Measurements from ENCODE around the gene SLC4A3.

The SLC4A3 gene, protein sequence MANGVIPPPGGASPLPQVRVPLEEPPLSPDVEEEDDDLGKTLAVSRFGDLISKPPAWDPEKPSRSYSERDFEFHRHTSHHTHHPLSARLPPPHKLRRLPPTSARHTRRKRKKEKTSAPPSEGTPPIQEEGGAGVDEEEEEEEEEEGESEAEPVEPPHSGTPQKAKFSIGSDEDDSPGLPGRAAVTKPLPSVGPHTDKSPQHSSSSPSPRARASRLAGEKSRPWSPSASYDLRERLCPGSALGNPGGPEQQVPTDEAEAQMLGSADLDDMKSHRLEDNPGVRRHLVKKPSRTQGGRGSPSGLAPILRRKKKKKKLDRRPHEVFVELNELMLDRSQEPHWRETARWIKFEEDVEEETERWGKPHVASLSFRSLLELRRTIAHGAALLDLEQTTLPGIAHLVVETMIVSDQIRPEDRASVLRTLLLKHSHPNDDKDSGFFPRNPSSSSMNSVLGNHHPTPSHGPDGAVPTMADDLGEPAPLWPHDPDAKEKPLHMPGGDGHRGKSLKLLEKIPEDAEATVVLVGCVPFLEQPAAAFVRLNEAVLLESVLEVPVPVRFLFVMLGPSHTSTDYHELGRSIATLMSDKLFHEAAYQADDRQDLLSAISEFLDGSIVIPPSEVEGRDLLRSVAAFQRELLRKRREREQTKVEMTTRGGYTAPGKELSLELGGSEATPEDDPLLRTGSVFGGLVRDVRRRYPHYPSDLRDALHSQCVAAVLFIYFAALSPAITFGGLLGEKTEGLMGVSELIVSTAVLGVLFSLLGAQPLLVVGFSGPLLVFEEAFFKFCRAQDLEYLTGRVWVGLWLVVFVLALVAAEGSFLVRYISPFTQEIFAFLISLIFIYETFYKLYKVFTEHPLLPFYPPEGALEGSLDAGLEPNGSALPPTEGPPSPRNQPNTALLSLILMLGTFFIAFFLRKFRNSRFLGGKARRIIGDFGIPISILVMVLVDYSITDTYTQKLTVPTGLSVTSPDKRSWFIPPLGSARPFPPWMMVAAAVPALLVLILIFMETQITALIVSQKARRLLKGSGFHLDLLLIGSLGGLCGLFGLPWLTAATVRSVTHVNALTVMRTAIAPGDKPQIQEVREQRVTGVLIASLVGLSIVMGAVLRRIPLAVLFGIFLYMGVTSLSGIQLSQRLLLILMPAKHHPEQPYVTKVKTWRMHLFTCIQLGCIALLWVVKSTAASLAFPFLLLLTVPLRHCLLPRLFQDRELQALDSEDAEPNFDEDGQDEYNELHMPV

DNA sequence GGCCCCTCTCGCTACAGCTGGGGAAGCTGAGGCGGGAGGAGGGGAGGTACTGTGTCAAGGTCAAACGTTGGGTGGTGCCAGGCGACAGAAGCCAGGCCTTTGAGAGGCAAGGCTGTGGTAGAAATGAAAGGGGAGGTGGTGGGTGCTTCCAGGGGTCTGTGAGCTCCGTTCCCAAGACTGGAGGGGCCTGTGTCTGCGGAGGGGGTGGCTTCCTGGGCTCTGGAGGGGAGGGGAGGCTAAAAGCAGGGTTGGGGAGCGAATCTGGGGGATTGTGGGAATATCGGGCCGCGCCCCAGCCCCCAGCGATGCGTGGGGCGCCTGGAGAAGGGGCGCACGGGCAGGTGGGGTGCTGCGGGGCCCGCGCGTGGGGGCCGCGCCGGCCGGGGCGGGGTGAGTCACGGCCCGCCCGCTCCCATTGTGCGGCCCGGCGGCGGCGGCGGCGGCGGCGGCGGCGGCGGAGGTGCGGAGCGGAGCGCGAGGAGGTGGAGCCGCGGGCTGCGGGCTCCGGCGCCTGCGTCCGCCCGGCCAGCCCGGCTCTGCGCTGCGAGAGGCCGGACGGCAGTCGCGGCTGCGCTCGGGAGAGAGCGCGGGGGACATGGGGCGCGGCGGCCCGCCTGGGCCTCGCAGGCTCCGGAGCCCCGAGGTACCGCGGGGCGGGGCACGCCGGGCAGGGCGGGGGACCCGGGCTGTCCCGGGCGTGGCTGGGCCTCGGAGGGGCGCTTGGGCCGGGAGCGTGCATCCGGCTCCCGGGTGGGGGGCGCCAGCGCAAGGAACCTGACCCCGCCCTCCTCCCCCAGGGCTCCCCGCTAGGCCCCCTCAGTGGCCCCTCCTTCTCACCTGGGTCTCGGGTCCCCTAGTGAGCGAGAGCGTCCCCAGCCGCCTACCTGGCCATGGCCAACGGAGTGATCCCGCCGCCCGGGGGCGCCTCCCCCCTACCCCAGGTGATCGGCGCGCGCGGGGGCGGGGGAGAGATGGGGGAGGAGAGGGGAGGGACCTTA, at the start of gene SLC4A3:
Gene SLC4A3, plus strand, starts transcription at position 528 of the 998 bp plus-strand sequence. Its CDS starts 363 bp downstream, at position 891.
- no peak for TF ChIP-seq GATA2 (IDR thresholded peaks at IDR 0.05; ENCODE audit: low read depth, low read length)
- no peak for TF ChIP-seq GATA3 (IDR thresholded peaks at IDR 0.05; ENCODE audit: low read depth, low read length)

DNA sequence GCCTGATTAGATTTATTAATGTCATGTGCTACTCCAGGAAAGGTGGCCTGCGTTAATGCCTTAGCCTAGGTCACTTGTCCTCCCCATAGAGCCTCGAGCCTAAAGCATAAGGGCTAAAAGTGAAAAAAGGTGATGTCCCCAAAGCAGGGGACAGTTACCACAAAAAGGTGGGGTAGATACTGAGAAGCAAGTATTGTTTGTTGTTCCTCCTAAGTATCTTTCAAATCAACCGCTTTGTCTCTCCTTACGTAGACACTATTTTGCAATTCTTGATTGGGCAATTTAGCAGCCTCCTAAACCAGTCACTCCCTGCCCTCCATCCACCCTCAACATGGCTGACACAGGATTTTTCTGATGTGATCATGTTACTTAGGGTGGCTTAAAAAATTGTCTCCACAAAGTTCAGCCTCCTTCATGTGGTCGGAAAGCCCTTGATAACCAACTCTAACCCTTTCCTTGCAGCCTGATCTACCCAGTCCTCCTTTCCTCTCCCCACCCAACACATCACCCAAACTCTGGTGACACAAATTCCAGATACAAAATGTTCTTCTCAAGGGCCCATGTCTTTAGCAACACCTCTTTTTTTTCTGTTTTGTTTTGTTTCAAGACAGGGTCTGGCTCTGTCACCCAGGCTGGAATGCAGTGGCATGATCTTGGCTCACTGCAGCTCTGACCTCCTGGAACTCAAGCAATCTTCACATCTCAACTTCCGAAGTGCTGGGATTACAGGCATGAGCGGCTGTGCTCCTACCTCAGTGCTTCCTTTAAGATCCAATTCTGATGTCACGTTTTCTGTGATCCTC, 48.4 kb upstream of the SLC4A3 start:
- TF ChIP-seq GATA3 (IDR thresholded peaks at IDR 0.05; ENCODE audit: low read depth, low read length): no peak
- no peak for TF ChIP-seq GATA2 (IDR thresholded peaks at IDR 0.05; ENCODE audit: low read depth, low read length)

DNA sequence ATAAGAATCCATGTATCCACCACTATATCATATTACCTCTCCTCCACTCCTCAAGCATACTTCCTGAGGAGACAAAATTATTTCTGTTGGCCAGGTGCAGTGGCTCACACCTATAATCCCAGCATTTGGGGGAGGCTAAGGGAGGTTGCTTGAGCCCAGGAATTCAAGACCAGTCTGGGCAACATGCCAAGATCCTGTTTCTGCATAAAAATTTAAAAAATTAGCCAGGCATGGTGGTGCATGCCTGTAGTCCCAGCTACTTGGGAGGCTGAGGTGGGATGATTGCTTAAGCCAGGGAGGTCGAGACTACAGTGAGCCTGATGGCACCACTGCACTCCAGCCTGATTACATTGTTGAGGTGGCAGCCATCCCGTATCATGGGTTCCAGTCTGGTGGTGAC, 46.1 kb upstream of the SLC4A3 start:
- no peak for TF ChIP-seq GATA2 (IDR thresholded peaks at IDR 0.05; ENCODE audit: low read depth, low read length)
- no peak for TF ChIP-seq GATA3 (IDR thresholded peaks at IDR 0.05; ENCODE audit: low read depth, low read length)

DNA sequence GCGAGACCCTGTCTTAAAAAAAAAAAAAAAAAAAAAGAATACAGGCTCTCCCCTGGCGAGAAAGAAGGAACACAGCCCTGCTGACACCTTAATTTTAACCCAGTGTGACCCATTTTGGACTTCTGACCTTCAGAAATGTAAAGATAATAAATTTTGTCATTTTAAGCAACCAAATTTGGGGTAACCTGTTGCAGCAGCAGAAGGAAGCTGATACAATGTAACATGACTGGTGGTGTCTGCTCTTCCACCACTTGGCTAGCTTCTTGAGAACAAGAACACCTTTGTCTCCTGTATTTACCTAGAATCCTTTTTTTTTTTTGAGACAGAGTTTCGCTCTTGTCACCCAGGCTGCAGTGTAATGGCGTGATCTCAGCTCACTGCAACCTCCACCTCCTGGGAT, 36.3 kb upstream of the SLC4A3 start:
- TF ChIP-seq GATA3 (IDR thresholded peaks at IDR 0.05; ENCODE audit: low read depth, low read length): no peak
- TF ChIP-seq GATA2 (IDR thresholded peaks at IDR 0.05; ENCODE audit: low read depth, low read length): no peak

DNA sequence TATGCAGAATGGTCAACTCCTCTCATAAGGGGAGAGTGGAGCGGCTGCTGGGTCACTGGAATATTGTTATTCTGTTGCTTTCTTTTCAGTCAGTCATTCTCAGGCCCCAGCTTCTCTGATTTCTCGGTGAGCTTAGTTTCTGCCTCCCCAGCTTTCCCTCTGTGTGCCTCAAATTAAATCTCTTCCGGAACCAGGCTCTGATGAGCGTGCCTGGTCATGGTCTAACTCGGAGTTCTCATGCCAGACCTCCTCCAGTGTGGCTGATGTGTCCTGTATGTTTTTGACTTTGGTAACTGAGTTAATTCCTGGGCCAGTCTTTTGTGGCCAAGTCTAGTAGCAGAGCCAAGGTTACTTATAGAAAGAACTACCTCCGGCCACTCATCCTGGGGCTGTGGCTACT, 34.7 kb upstream of the SLC4A3 start:
- no peak for TF ChIP-seq GATA3 (IDR thresholded peaks at IDR 0.05; ENCODE audit: low read depth, low read length)
- no peak for TF ChIP-seq GATA2 (IDR thresholded peaks at IDR 0.05; ENCODE audit: low read depth, low read length)

DNA sequence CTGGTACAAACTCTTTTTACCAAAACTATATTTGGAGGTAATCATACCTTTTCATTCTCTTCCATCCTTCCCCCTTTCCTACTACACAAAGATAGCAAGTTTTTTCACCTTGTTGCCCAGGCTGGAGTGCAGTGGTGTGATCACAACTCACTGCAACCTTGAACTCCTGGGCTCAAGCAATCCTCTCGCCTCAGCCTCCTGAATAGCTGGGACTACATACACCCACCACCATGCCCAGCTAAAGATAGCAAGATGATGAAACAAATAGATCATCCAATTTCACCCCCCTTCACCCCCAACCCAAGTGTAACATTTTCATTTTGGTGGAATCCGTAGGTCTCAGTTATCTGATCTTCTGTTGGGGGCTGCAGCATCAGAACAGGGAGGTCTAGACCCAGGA, 34.3 kb upstream of the SLC4A3 start:
- TF ChIP-seq GATA2 (IDR thresholded peaks at IDR 0.05; ENCODE audit: low read depth, low read length) (no peak), GATA3 (IDR thresholded peaks at IDR 0.05; ENCODE audit: low read depth, low read length) (no peak)

DNA sequence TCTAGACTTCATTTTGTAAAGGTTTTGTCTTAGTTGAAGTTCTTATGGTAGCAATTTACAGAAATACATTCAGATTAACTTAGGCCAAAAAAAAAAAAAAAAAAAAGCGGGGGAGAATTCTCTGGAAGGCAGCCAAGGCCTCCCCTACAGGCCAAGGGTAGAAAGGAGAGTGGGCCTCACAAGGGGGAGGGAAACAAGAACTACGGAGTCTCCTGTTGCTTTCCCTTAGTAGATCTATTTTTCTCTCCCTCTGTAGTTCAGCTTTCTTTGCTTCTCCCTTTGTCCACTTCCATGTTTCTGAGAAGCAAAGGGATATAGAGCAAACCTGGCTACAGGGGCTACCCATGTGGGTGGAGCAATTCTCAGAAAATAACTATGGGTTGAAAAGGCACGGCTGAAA, 32.2 kb upstream of the SLC4A3 start:
- no peak for TF ChIP-seq GATA3 (IDR thresholded peaks at IDR 0.05; ENCODE audit: low read depth, low read length)
- TF ChIP-seq GATA2 (IDR thresholded peaks at IDR 0.05; ENCODE audit: low read depth, low read length): no peak

DNA sequence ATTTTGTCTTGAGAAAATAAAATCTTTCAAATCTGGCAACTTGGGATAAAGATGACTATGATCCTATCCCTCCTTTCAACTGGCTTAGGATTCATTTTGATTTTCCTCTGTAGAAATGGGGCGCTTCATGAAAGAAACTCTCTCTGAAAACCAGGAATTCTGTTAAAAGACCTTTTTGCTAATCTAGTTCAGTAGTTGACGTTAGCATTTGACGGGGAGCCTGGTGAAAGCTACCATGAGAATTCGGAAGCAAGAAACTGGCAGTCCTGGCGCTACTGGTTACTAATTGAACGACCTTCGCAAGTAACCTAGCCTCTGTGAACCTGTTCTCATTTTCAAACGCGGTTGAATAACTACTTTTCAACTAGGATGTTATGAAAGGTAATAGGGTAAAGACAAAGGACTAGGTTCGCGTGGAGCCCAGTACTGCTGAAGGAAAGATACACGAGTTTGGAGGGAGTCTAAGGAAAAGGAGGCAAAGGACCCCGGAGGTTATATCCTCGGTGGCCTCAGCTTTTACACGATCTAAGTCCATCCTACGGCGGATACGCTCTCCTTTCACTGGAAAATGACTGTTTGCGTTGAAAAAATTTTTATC, 30.4 kb upstream of the SLC4A3 start:
- TF ChIP-seq GATA3 (IDR thresholded peaks at IDR 0.05; ENCODE audit: low read depth, low read length) (no peak), GATA2 (IDR thresholded peaks at IDR 0.05; ENCODE audit: low read depth, low read length) (no peak)

DNA sequence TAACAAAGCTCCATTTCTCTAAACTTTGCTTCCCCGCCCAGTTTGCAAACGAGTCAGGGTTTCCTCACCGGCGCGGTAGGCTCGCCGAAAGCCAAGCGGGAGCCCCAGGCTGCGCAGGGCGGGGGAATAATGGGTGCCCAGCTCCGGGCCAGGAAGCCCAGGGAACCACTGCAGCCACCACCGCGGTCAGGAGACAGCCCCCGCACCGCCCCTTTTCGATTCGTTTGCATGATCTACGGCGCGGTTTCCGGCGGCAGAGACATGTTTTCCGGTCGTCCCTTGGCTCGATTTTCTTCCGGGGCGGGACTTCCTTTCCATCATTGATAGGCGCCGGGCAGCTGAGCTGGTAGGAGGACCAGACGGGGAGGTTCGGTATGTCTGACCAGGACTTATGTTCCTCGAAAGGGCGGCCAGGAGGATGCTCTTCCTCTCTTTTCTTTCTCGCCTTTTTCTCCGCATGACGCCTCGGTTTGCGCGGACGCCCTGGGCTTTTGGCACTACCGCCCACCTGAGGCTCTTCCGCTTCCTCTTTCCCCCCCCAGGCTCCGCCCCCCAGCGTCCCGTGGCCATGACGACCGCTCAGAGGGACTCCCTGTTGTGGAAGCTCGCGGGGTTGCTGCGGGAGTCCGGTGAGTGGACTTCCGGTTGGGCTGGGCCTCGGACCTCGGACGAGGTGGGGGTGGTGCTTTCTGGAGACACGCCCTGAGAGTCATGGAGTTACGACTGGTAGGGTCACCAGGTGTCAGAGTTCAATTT, 29.7 kb upstream of the SLC4A3 start, which contains the start of gene STK11IP:
Gene STK11IP, plus strand, starts transcription at position 306 of the 756 bp plus-strand sequence. Its CDS starts 263 bp downstream, at position 569.
- TF ChIP-seq GATA3 (IDR thresholded peaks at IDR 0.05; ENCODE audit: low read depth, low read length) (no peak), GATA2 (IDR thresholded peaks at IDR 0.05; ENCODE audit: low read depth, low read length) (peak; percentile 33; the same call in 1 of the 2 replicates)

DNA sequence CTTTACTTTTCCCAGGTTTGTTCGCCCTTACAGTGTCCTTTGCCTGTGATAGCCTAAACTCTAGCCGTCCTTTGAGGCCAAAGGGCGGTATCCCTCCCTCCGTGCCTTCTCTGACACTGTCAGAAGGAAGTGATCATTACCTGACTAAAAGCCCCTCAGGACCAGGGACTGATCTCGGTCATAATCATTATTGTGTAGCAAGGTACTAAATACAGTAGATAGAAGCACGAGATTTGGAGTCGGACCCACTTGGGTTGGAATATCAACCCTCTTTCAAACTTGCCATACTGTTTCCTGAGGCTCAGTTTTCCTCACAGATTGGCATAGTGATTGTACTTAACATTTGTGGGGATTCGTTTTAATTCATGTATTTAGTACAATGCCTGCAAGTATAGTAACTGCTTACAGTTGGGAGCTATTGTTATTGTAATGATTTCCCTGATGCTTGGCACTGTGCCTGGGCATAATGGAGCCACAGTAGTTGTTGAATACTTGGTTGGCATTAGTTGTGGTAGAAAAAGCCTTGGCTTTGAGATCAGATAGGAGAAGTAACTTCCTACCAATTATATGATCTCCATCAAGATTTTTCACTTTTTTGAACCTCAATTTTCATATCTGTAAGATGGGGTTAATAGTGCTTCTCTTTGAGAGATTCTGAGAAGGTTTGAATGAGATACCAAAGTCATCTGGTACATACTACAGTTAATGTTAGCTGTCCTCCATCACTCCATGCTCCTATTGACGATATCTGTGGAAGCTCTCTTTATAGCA, 28.9 kb upstream of the SLC4A3 start:
- no peak for TF ChIP-seq GATA2 (IDR thresholded peaks at IDR 0.05; ENCODE audit: low read depth, low read length)
- TF ChIP-seq GATA3 (IDR thresholded peaks at IDR 0.05; ENCODE audit: low read depth, low read length): no peak
